Peyer's patch (tissue), 4 donors: ENCODE results near the gene MRPL38.

Experiments used
- POLR2A ChIP-seq, 2 donors: fragments of 450-650 bp; IDR thresholded peaks; one replicate each; pipeline ENCODE4 v1.5.1; 2017; ENCODE audit warnings: antibody characterized with exemption in 2 of 2, mild to moderate bottlenecking in 2 of 2, moderate library complexity in 2 of 2
- TF ChIP-seq, protein P1 (sequence below), 6 experiments: fragments of 450-650 bp in 4 of 6; fragments of 200-600 bp in 2 of 6; sonication (generic) in 1 of 6; IDR thresholded peaks; one replicate each; pipeline ENCODE4 v1.5.1; 2017 to 2019; ENCODE audit warnings: antibody characterized with exemption in 6 of 6, mild to moderate bottlenecking in 3 of 6, moderate library complexity in 1 of 6

- TF ChIP-seq, protein P1, sequence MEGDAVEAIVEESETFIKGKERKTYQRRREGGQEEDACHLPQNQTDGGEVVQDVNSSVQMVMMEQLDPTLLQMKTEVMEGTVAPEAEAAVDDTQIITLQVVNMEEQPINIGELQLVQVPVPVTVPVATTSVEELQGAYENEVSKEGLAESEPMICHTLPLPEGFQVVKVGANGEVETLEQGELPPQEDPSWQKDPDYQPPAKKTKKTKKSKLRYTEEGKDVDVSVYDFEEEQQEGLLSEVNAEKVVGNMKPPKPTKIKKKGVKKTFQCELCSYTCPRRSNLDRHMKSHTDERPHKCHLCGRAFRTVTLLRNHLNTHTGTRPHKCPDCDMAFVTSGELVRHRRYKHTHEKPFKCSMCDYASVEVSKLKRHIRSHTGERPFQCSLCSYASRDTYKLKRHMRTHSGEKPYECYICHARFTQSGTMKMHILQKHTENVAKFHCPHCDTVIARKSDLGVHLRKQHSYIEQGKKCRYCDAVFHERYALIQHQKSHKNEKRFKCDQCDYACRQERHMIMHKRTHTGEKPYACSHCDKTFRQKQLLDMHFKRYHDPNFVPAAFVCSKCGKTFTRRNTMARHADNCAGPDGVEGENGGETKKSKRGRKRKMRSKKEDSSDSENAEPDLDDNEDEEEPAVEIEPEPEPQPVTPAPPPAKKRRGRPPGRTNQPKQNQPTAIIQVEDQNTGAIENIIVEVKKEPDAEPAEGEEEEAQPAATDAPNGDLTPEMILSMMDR (IDR thresholded peaks at IDR 0.05), result no peak
- no peak for TF ChIP-seq POLR2A (IDR thresholded peaks at IDR 0.05)
These were observed 38.8 kb upstream of the MRPL38 start for GRCh38 chr17:75943491-75943890.
